Trophoblast cell (in vitro differentiated cells and primary cell): Measurements from ENCODE around the gene RXFP3.

ENCODE experiments used
- DNase-seq, 2 donors: peaks; one replicate each; pipeline ENCODE4 v3.0.0-alpha.2; 2016
- H2AFZ ChIP-seq: 2 replicates; pipeline ENCODE4 v1.6.1; 2013; ENCODE audit warnings: low read length, moderate library complexity, mild to moderate bottlenecking; ENCODE audit not compliant: insufficient read depth, poor library complexity
- H2AK5ac ChIP-seq: 2 replicates; pipeline ENCODE4 v1.6.1; 2013; ENCODE audit warnings: mild to moderate bottlenecking, low read length
- H2BK120ac ChIP-seq: 2 replicates; pipeline ENCODE4 v1.6.1; 2013; ENCODE audit warnings: low read length, mild to moderate bottlenecking, moderate library complexity; ENCODE audit not compliant: insufficient read depth, poor library complexity
- H2BK12ac ChIP-seq: 2 replicates; pipeline ENCODE4 v1.6.1; 2013; ENCODE audit warnings: mild to moderate bottlenecking, low read length, moderate library complexity
- H2BK5ac ChIP-seq: 2 replicates; pipeline ENCODE4 v1.6.1; 2013; ENCODE audit warnings: low read length, low read depth, moderate library complexity, mild to moderate bottlenecking; ENCODE audit not compliant: poor library complexity
- H3K14ac ChIP-seq: 2 replicates; pipeline ENCODE4 v1.6.1; 2013; ENCODE audit warnings: mild to moderate bottlenecking, low read length
- H3K18ac ChIP-seq: 2 replicates; pipeline ENCODE4 v1.6.1; 2013; ENCODE audit warnings: mild to moderate bottlenecking, low read length
- H3K23ac ChIP-seq: 2 replicates; pipeline ENCODE4 v1.6.1; 2013; ENCODE audit warnings: low read length
- H3K27ac ChIP-seq: 2 replicates; pipeline ENCODE4 v1.5.1; 2013; ENCODE audit warnings: low read depth, mild to moderate bottlenecking, inconsistent platforms, low read length, moderate library complexity
- H3K27me3 ChIP-seq: 2 replicates; pipeline ENCODE4 v1.6.1; 2013; ENCODE audit warnings: inconsistent platforms, mild to moderate bottlenecking, low read length, moderate library complexity; ENCODE audit not compliant: insufficient read depth
- H3K36me3 ChIP-seq, 2 experiments: 1 replicate in 1 of 2; 2 replicates in 1 of 2; pipeline ENCODE4 v1.6.1; 2013; ENCODE audit warnings: low read length in 2 of 2, mild to moderate bottlenecking in 2 of 2, moderate library complexity in 1 of 2; ENCODE audit not compliant: insufficient read depth in 2 of 2, control insufficient read depth in 1 of 2
- H3K4ac ChIP-seq: 2 replicates; pipeline ENCODE4 v1.6.1; 2013; ENCODE audit warnings: low read depth, mild to moderate bottlenecking, low read length, moderate library complexity
- H3K4me1 ChIP-seq, 2 experiments: 1 replicate in 1 of 2; 2 replicates in 1 of 2; pipeline ENCODE4 v1.6.1; 2013; ENCODE audit warnings: low read length in 2 of 2, mild to moderate bottlenecking in 2 of 2, moderate library complexity in 1 of 2; ENCODE audit not compliant: insufficient read depth in 2 of 2, control insufficient read depth in 1 of 2
- H3K4me2 ChIP-seq: 2 replicates; pipeline ENCODE4 v1.6.1; 2013; ENCODE audit warnings: inconsistent platforms, mild to moderate bottlenecking, low read length, moderate library complexity
- H3K4me3 ChIP-seq: 2 replicates; pipeline ENCODE4 v1.5.1; 2013; ENCODE audit warnings: mild to moderate bottlenecking, low read depth, low read length, inconsistent platforms
- H3K79me1 ChIP-seq: one replicate; pipeline ENCODE4 v1.6.1; 2013; ENCODE audit warnings: low read length
- H3K79me2 ChIP-seq: 2 replicates; pipeline ENCODE4 v1.6.1; 2013; ENCODE audit warnings: low read length, mild to moderate bottlenecking; ENCODE audit not compliant: control insufficient read depth, insufficient read depth, poor library complexity
- H3K9ac ChIP-seq: 2 replicates; pipeline ENCODE4 v1.6.1; 2013; ENCODE audit warnings: mild to moderate bottlenecking, low read length
- H3K9me3 ChIP-seq: 2 replicates; pipeline ENCODE4 v1.6.1; 2013; ENCODE audit warnings: low read depth, mild to moderate bottlenecking, control low read depth, inconsistent platforms, low read length; ENCODE audit not compliant: insufficient read depth
- H4K12ac ChIP-seq: 2 replicates; pipeline ENCODE4 v1.6.1; 2013; ENCODE audit warnings: low read depth, mild to moderate bottlenecking, low read length, moderate library complexity
- H4K8ac ChIP-seq: 2 replicates; pipeline ENCODE4 v1.6.1; 2013; ENCODE audit warnings: low read depth, mild to moderate bottlenecking, low read length, moderate library complexity
- H4K91ac ChIP-seq: one replicate; pipeline ENCODE4 v1.6.1; 2013; ENCODE audit warnings: low read depth, mild to moderate bottlenecking, low read length, moderate library complexity
- WGBS: extraction: QIAGEN DNeasy Blood & Tissue Kit; methylation state at CpG from one replicate; pipeline ENCODE4 v1.1.7; 2013; ENCODE audit warnings: missing lambda C conversion rate; ENCODE audit not compliant: insufficient read length, insufficient coverage; ENCODE audit errors: extremely low coverage; 5-methylcytosine and 5-hydroxymethylcytosine counted together

The RXFP3 gene

DNA sequence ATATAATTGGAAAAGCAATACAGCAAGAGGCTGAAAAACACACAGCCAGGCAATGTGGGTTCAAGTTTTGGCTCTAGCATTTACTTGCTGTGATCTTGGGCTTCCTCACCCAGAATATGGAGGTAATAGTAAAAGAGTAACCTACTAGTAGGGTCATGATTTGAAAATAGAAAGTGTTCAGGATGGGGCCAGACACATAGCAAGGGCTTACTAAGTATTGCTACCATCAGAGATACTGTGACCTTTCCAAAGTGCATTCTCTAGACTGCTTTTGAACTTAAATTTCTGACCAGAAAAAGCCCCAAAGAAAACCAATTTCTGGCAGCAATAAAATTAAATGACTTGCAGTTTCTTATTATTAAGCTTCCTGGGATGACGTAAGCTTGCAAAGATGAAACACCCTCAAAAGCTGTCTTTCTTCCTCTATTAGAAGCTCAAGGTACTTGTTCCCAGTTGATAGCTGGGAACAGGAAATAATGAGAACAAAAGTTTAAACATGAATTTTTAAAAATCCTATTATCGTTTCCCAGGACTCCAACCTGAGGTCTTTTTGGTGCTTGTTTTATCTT is 28.0 kb downstream of the RXFP3 start:
- WGBS: no CpG with 5 or more reads among the region's 2 CpGs
- Histone ChIP-seq H3K9me3 (no peaks in the 10 kb centered on the region), H3K79me1 (no peaks in the 10 kb centered on the region), H2AFZ (no peak overlapping the region), H2BK120ac (no peak overlapping the region), H3K4me3 (no peak overlapping the region), H3K23ac (no peak overlapping the region), H4K12ac (no peak overlapping the region), H3K4me2 (no peak overlapping the region), H3K27ac (no peak overlapping the region), H4K8ac (no peak overlapping the region), H2BK12ac (no peak overlapping the region), H3K14ac (no peak overlapping the region), H3K79me2 (no peaks in the 10 kb centered on the region), H3K9ac (no peak overlapping the region), H2AK5ac (no peak overlapping the region), H4K91ac (no peak overlapping the region), H3K4me1 (no peaks in the 10 kb centered on the region), H3K27me3 (peaks cover 3% of the 10 kb centered on the region), H2BK5ac (no peak overlapping the region), H3K4ac (no peak overlapping the region), H3K18ac (no peak overlapping the region), H3K36me3 (no peaks in the 10 kb centered on the region)
- no peak for DNase-seq

DNA sequence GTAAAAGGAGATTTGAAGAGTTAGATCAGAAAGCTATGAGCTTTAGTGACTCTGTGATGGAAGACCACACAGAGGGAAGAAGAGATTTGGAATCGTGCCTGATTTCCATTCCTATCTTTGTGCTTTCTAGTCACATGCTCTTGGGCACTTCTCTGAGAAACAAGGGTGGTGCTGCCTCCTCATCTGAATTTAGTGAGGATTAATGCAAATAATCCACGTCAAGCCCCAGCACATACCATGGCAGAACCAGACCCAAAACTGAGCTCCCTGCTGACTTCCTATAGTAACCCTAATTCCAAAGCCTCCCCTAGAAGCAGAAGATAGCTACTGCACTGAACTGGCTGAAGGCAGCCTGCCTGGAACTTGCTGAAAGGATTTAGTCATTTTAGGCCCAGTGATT is 30.6 kb downstream of the RXFP3 start:
- Histone ChIP-seq H2BK5ac (no peak overlapping the region), H3K9ac (no peak overlapping the region), H3K79me2 (no peaks in the 10 kb centered on the region), H2AFZ (no peak overlapping the region), H3K4me3 (no peak overlapping the region), H3K79me1 (no peaks in the 10 kb centered on the region), H3K14ac (no peak overlapping the region), H2BK12ac (no peak overlapping the region), H3K9me3 (no peaks in the 10 kb centered on the region), H4K8ac (no peak overlapping the region), H2BK120ac (no peak overlapping the region), H3K4me1 (no peaks in the 10 kb centered on the region), H4K91ac (no peak overlapping the region), H3K4me2 (no peak overlapping the region), H2AK5ac (no peak overlapping the region), H3K27ac (no peak overlapping the region), H4K12ac (no peak overlapping the region), H3K23ac (no peak overlapping the region), H3K27me3 (peaks cover 3% of the 10 kb centered on the region), H3K36me3 (no peaks in the 10 kb centered on the region), H3K18ac (no peak overlapping the region), H3K4ac (no peak overlapping the region)
- no peak for DNase-seq
- WGBS: no CpG with 5 or more reads among the region's 2 CpGs

DNA sequence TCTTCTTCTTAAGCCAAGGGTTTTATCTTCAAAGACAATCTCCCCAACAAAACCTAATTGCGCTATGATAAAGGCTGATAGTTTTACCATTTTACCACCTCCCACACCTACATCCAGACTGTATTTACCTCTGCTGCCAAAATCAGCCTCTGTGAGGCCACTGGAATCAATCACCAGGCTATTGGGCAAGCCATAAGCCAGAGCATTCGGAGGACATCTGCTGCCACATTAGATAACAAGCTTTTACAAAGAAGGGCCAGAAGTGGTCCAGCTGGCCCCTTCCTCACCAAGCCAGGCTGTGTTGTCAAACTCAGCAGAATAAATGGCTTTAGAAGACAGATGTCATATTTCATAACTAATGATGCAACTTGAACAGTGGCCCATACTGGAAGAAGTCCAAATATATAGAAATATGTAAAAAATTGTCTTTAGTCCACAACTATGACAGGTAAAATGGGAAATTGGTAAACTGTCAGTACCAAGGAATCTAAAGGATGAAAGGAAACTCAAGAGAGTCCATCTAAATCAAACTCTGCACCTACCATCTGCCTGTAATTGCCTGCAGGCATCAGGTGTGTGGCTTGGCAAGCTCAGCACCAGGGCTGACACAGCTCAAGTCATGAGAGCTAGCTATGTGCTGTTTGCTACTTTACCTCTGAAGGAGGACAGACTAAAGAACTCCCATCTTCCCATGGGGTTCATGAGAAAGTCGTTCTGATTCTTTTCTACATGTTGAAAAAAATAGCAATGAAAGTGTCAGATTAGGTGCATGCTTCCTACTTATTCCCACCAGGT is 32.2 kb downstream of the RXFP3 start:
- Histone ChIP-seq H3K9ac (no peak overlapping the region), H3K4me1 (no peaks in the 10 kb centered on the region), H3K4me3 (no peak overlapping the region), H3K36me3 (no peaks in the 10 kb centered on the region), H3K14ac (no peak overlapping the region), H3K4me2 (no peak overlapping the region), H3K4ac (no peak overlapping the region), H3K27ac (no peak overlapping the region), H3K79me1 (no peaks in the 10 kb centered on the region), H2AK5ac (no peak overlapping the region), H3K23ac (no peak overlapping the region), H3K27me3 (peaks cover 3% of the 10 kb centered on the region), H2AFZ (no peak overlapping the region), H4K12ac (no peak overlapping the region), H4K91ac (no peak overlapping the region), H3K9me3 (no peaks in the 10 kb centered on the region), H2BK5ac (no peak overlapping the region), H2BK12ac (no peak overlapping the region), H3K79me2 (no peaks in the 10 kb centered on the region), H3K18ac (no peak overlapping the region), H4K8ac (no peak overlapping the region), H2BK120ac (no peak overlapping the region)
- no CpG with 5 or more reads among the region's 3 CpGs for WGBS
- DNase-seq: no peak

DNA sequence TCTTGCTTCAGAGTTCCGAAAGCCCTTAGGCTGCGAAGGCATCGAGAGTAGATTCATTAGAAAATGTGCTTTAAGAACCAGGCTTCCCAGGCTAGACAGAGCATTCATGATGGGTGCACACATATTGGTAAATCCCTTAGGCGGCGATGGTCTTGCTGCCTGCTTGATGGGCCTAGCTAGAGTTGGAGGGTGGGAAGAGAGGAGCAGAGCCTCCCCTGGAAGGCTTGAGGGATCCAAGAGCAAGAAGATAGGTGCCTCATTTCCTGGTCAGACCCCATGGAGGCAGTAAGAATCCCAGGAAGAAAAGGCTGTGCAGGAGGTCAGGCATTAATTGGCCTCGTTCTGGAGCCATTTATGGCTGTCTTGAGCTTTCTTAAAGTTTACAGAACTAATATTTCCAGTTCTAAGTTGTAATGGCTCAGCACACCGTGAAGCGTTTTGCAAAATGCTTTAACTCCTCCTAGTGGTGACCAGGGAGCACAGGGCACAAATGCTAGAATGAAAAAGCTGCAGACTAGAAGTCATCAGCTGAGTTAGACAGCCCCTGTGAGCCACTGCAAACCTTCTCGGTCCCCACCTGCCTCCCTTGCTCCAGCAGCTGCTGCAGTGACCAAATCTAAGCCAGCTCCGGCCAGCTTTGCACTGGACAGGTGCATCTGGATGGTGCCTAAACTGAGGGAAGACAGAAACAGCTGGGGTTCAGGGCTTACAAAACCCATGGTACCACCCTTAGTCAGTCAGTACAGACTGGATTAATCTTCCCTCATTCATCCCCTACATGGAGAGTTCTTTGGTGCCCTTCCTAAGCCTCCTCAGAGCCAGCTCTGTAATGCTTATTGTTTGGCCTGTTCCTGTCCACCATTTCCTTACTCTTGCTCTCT is 33.6 kb downstream of the RXFP3 start:
- H3K9me3 ChIP-seq: no peaks in the 10 kb centered on the region

More for the DNA sequence above, 33.6 kb downstream of the RXFP3 start:
- no peaks in the 10 kb centered on the region for H3K27me3 ChIP-seq
- H3K23ac ChIP-seq: no peak overlapping the region
- H2BK5ac ChIP-seq: no peak overlapping the region
- no peak overlapping the region for H3K27ac ChIP-seq
- H3K18ac ChIP-seq: no peak overlapping the region
- H4K91ac ChIP-seq: no peak overlapping the region
- H3K9ac ChIP-seq: no peak overlapping the region
- H3K14ac ChIP-seq: no peak overlapping the region
- no peak overlapping the region for H3K4me3 ChIP-seq
- H2AFZ ChIP-seq: peak overlapping the region; percentile 27
- H3K79me1 ChIP-seq: no peaks in the 10 kb centered on the region
- no CpG with 5 or more reads among the region's 10 CpGs for WGBS
- no peak overlapping the region for H2AK5ac ChIP-seq
- peak in 1 of 2 donors; percentile 47 for DNase-seq
- H4K8ac ChIP-seq: no peak overlapping the region
- no peak overlapping the region for H2BK120ac ChIP-seq
- no peak overlapping the region for H3K4me2 ChIP-seq
- no peak overlapping the region for H4K12ac ChIP-seq
- no peaks in the 10 kb centered on the region for H3K79me2 ChIP-seq
- H2BK12ac ChIP-seq: no peak overlapping the region
- H3K36me3 ChIP-seq: no peaks in the 10 kb centered on the region
- no peaks in the 10 kb centered on the region for H3K4me1 ChIP-seq
- no peak overlapping the region for H3K4ac ChIP-seq
